OCI-LY7 (cell line): ENCODE measurements around the gene LYPD8. TPM values are rescaled to one million over a fixed set of nuclear protein-coding genes. Genes with fewer than 3 reads are reported as not detected.

Source experiments
- BruUV-seq: library from RNA; stranded (reverse); fragments of 400-500 nt; replicated peaks from 2 replicates; lab custom pipeline; 2021; lab: Mats Ljungman, UMichigan
- CTCF ChIA-PET: fragments of 300-600 bp; sonication (Branson Sonifier 250); formaldehyde crosslinking; loops from one replicate; lab custom pipeline; 2022; ENCODE audit warnings: antibody characterized with exemption; ENCODE audit not compliant: unreplicated experiment; lab: Charles Lee
- POLR2A ChIA-PET: fragments of 300-600 bp; sonication (Branson Sonifier 250); formaldehyde crosslinking; loops from one replicate; lab custom pipeline; 2022; ENCODE audit warnings: antibody characterized with exemption; lab: Charles Lee
- DNase-seq: peaks from one replicate; pipeline ENCODE4 v3.0.0-alpha.2; 2015; ENCODE audit warnings: low spot score
- H2AFZ ChIP-seq: fragments of 200-600 bp; sonication (generic), shearing (Covaris generic); 2 replicates; pipeline ENCODE4 v1.6.1; 2014; ENCODE audit warnings: mild to moderate bottlenecking, antibody characterized with exemption, low read length, moderate library complexity
- H3K27ac ChIP-seq: fragments of 200-600 bp; sonication (generic); 2 replicates; pipeline ENCODE4 v1.5.1; 2014; ENCODE audit warnings: mixed run types, low read depth, mild to moderate bottlenecking, moderate library complexity, low read length, inconsistent platforms; ENCODE audit not compliant: poor library complexity, severe bottlenecking
- H3K36me3 ChIP-seq: fragments of 200-600 bp; sonication (generic); 2 replicates; pipeline ENCODE4 v1.6.1; 2014; ENCODE audit warnings: mild to moderate bottlenecking, antibody characterized with exemption, low read length, moderate library complexity, mixed read lengths; ENCODE audit not compliant: insufficient read depth
- H3K4me1 ChIP-seq: fragments of 200-600 bp; sonication (generic); 2 replicates; pipeline ENCODE4 v1.5.1; 2014; ENCODE audit warnings: mild to moderate bottlenecking, low read length; ENCODE audit not compliant: insufficient read depth, poor library complexity, severe bottlenecking
- H3K4me2 ChIP-seq: fragments of 200-600 bp; sonication (generic); 2 replicates; pipeline ENCODE4 v1.6.1; 2014; ENCODE audit warnings: mild to moderate bottlenecking, low read length
- H3K4me3 ChIP-seq: fragments of 200-600 bp; sonication (generic); 2 replicates; pipeline ENCODE4 v1.5.1; 2014; ENCODE audit warnings: mild to moderate bottlenecking, low read depth, low read length; ENCODE audit not compliant: poor library complexity, severe bottlenecking
- H3K79me2 ChIP-seq: fragments of 200-600 bp; sonication (generic); 2 replicates; pipeline ENCODE4 v1.6.1; 2016; ENCODE audit warnings: low read depth, mild to moderate bottlenecking, low read length, moderate library complexity, mixed read lengths; ENCODE audit not compliant: insufficient read depth
- H3K9me2 ChIP-seq: fragments of 200-600 bp; sonication (generic); 2 replicates; pipeline ENCODE4 v1.6.1; 2016; ENCODE audit warnings: mild to moderate bottlenecking, low read length, mixed read lengths; ENCODE audit not compliant: insufficient read depth
- H3K9me3 ChIP-seq: fragments of 200-600 bp; sonication (generic); 2 replicates; pipeline ENCODE4 v1.6.1; 2014; ENCODE audit warnings: mild to moderate bottlenecking, mixed run types, low read length, mixed read lengths
- H4K20me1 ChIP-seq: fragments of 200-600 bp; sonication (generic); 2 replicates; pipeline ENCODE4 v1.6.1; 2014; ENCODE audit warnings: mild to moderate bottlenecking, antibody characterized with exemption, low read length, moderate library complexity, mixed read lengths; ENCODE audit not compliant: insufficient read depth
- CTCF ChIP-seq: fragments of 200-600 bp; sonication (generic); conservative IDR thresholded peaks from 2 replicates; pipeline ENCODE4 v1.5.1; 2014; ENCODE audit warnings: mild to moderate bottlenecking, antibody characterized with exemption, low read length, moderate library complexity, mixed read lengths
- EZH2phosphoT487 ChIP-seq: fragments of 200-600 bp; sonication (generic); IDR thresholded peaks from 2 replicates; pipeline ENCODE4 v1.6.1; 2018; ENCODE audit warnings: low read depth, borderline replicate concordance, mild to moderate bottlenecking, mixed run types, antibody characterized with exemption, low read length, moderate library complexity, mixed read lengths
- intact Hi-C: fragments of 100-400 bp; cut with micrococcal nuclease; formaldehyde crosslinking; loops from one replicate; pipeline ENCODE4 v1.10.0; 2022; ENCODE audit not compliant: unreplicated experiment
- total RNA-seq, 2 experiments: library from RNA; depleted of rRNA in 1 of 2; stranded (reverse); fragments of >200 nt in 1 of 2; shearing (Covaris generic) in 1 of 2; gene quantifications; 2 replicates each; pipeline ENCODE4 v1.2.3, GENCODE V29; 2014 to 2022

The LYPD8 gene
- total RNA-seq, 2 experiments from 2014 or later = not detected

GRCh38 chr1:248782416-248783141 is 27.0 kb upstream of the LYPD8 start:
- Histone ChIP-seq H4K20me1 (no peaks in the 10 kb centered on the region), H3K4me3 (no peak overlapping the region), H3K9me3 (no peaks in the 10 kb centered on the region), H3K4me2 (no peak overlapping the region), H3K4me1 (no peaks in the 10 kb centered on the region), H3K36me3 (no peaks in the 10 kb centered on the region), H3K79me2 (no peaks in the 10 kb centered on the region), H3K27ac (no peak overlapping the region), H3K9me2 (no peaks in the 10 kb centered on the region), H2AFZ (no peak overlapping the region)
- CTCF ChIA-PET = no interaction called here
- BruUV-seq = no TSS peak
- intact Hi-C loops = no loop called here
- TF ChIP-seq EZH2phosphoT487 (no peak), CTCF (no peak)
- DNase-seq = no peak
- POLR2A ChIA-PET = no interaction called here

GRCh38 chr1:248779350-248779749 is 23.8 kb upstream of the LYPD8 start:
- H4K20me1 ChIP-seq = no peaks in the 10 kb centered on the region
- no peak for DNase-seq
- no peak overlapping the region for H3K4me2 ChIP-seq
- no peaks in the 10 kb centered on the region for H3K9me2 ChIP-seq
- H3K9me3 ChIP-seq = no peaks in the 10 kb centered on the region
- no peaks in the 10 kb centered on the region for H3K36me3 ChIP-seq
- CTCF ChIA-PET = no interaction called here
- TF ChIP-seq EZH2phosphoT487 (no peak), CTCF (no peak)
- H3K79me2 ChIP-seq = no peaks in the 10 kb centered on the region
- H2AFZ ChIP-seq = no peak overlapping the region
- no peak overlapping the region for H3K27ac ChIP-seq
- no peak overlapping the region for H3K4me3 ChIP-seq
- BruUV-seq = no TSS peak
- intact Hi-C loops = no loop called here
- no peaks in the 10 kb centered on the region for H3K4me1 ChIP-seq
- POLR2A ChIA-PET = no interaction called here

- DNase-seq = no peak
- Histone ChIP-seq H3K79me2 (no peaks in the 10 kb centered on the region), H3K4me1 (no peaks in the 10 kb centered on the region), H4K20me1 (no peaks in the 10 kb centered on the region), H3K4me3 (no peak overlapping the region), H3K4me2 (no peak overlapping the region), H3K9me3 (no peaks in the 10 kb centered on the region), H3K36me3 (no peaks in the 10 kb centered on the region), H2AFZ (no peak overlapping the region), H3K9me2 (no peaks in the 10 kb centered on the region), H3K27ac (no peak overlapping the region)
- ChIA-PET POLR2A (no interaction called here), CTCF (interaction anchor here (0.6 kb wide), 1 partner anchor 12 kb away, joined by 4 read pairs; no protein-coding TSS in a partner anchor)
- BruUV-seq = no TSS peak
- intact Hi-C loops = no loop called here
- TF ChIP-seq CTCF = no peak
- no peak for TF ChIP-seq EZH2phosphoT487
Observed at GRCh38 chr1:248778906-248779305, 23.3 kb upstream of the LYPD8 start.
